ENCODE data around the gene KRTAP22-2. TPM values are rescaled to one million over a fixed set of nuclear protein-coding genes. Genes with fewer than 3 reads are reported as not detected.

KRTAP22-2 gene
- total and polyA plus RNA-seq, 2 donors (not counting 1 experiment from before 2014, with no cell fraction given): not detected

GRCh38 chr21:30634906-30635305 is 44.7 kb upstream of the KRTAP22-2 start, which contains the start of gene KRTAP20-2:
Gene KRTAP20-2, plus strand, starts transcription at chr21:30635206. Its CDS starts 58 bp downstream, at chr21:30635264.
- POLR2A ChIA-PET: no interaction called here
- H4K20me1 ChIP-seq (ENCODE audit: control insufficient read depth, insufficient read depth, low read length, poor library complexity, severe bottlenecking): no peaks in the 10 kb centered on the region
- H3K9ac ChIP-seq (ENCODE audit: low read length): no peak within 1 kb of the TSS
- Mint-ChIP-seq H3K4me1 (no peaks in the 10 kb centered on the region), H3K4me3 (no peak within 1 kb of the TSS), H3K27ac (no peak within 1 kb of the TSS), H3K9me3 (ENCODE audit: insufficient read depth) (peaks cover 9% of the 10 kb centered on the region), H3K27me3 (no peaks in the 10 kb centered on the region)
- no peak within 1 kb of the TSS for H3K27ac ChIP-seq (ENCODE audit: low read length in 2 of 2)
- no peak within 1 kb of the TSS for H2AFZ ChIP-seq (ENCODE audit: insufficient read depth, low read depth, low read length, poor library complexity, severe bottlenecking)
- H3K27me3 ChIP-seq (replicated peaks in 1 of 4; ENCODE audit: control extremely low read depth in 1 of 4, control insufficient read depth in 3 of 4, insufficient read depth in 4 of 4, low read length in 3 of 4): no peaks in the 10 kb centered on the region
- H3K4me3 ChIP-seq (ENCODE audit: control extremely low read depth in 1 of 5, extremely low read depth in 1 of 5, insufficient read depth in 1 of 5, low read depth in 2 of 5, low read length in 4 of 5): no peak within 1 kb of the TSS
- H3K4me1 ChIP-seq (ENCODE audit: control insufficient read depth in 2 of 2, insufficient read depth in 2 of 2, low read length in 2 of 2): no peaks in the 10 kb centered on the region
- H3K79me2 ChIP-seq (ENCODE audit: control insufficient read depth, insufficient read depth, low read length): no peaks in the 10 kb centered on the region
- CTCF ChIA-PET: no interaction called here
- TF ChIP-seq, protein P1, sequence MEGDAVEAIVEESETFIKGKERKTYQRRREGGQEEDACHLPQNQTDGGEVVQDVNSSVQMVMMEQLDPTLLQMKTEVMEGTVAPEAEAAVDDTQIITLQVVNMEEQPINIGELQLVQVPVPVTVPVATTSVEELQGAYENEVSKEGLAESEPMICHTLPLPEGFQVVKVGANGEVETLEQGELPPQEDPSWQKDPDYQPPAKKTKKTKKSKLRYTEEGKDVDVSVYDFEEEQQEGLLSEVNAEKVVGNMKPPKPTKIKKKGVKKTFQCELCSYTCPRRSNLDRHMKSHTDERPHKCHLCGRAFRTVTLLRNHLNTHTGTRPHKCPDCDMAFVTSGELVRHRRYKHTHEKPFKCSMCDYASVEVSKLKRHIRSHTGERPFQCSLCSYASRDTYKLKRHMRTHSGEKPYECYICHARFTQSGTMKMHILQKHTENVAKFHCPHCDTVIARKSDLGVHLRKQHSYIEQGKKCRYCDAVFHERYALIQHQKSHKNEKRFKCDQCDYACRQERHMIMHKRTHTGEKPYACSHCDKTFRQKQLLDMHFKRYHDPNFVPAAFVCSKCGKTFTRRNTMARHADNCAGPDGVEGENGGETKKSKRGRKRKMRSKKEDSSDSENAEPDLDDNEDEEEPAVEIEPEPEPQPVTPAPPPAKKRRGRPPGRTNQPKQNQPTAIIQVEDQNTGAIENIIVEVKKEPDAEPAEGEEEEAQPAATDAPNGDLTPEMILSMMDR (IDR thresholded peaks at IDR 0.05): no peak
- TF ChIP-seq EZH2 (IDR thresholded peaks at IDR 0.05; ENCODE audit: borderline replicate concordance, insufficient read depth, low read depth, low read length, poor library complexity, severe bottlenecking): no peak
- ATAC-seq (ENCODE audit: low read depth): no peak
- peaks cover 0 to 2% (median 0%) of the 10 kb centered on the region in 3 donors for H3K9me3 ChIP-seq (ENCODE audit: control extremely low read depth in 1 of 3, control insufficient read depth in 2 of 3, insufficient read depth in 1 of 3, low read length in 2 of 3)
- H3K36me3 ChIP-seq (replicated peaks in 1 of 2; ENCODE audit: control extremely low read depth in 1 of 2, control insufficient read depth in 1 of 2, extremely low read depth in 1 of 2, insufficient read depth in 2 of 2, low read length in 1 of 2): no peaks in the 10 kb centered on the region
- no CpG with 5 or more reads among the region's 1 CpG for WGBS (ENCODE audit: insufficient coverage)
- intact Hi-C loops (cut with micrococcal nuclease): no loop called here
- DNase-seq: no peak
- no peak within 1 kb of the TSS for H3K4me2 ChIP-seq (replicated peaks; ENCODE audit: low read depth, low read length, poor library complexity, severe bottlenecking)

- no peaks in the 10 kb centered on the region for H3K4me1 Mint-ChIP-seq
- Histone ChIP-seq H3K9me3 (ENCODE audit: control extremely low read depth in 1 of 3, control insufficient read depth in 2 of 3, insufficient read depth in 1 of 3, low read length in 2 of 3) (peaks cover 0 to 6% (median 2%) of the 10 kb centered on the region in 3 donors), H3K36me3 (replicated peaks in 1 of 2; ENCODE audit: control extremely low read depth in 1 of 2, control insufficient read depth in 1 of 2, extremely low read depth in 1 of 2, insufficient read depth in 2 of 2, low read length in 1 of 2) (no peaks in the 10 kb centered on the region), H3K9ac (ENCODE audit: low read length) (no peak overlapping the region), H2AFZ (ENCODE audit: insufficient read depth, low read depth, low read length, poor library complexity, severe bottlenecking) (no peak overlapping the region), H3K4me1 (ENCODE audit: control insufficient read depth in 2 of 2, insufficient read depth in 2 of 2, low read length in 2 of 2) (no peaks in the 10 kb centered on the region), H3K27me3 (replicated peaks in 1 of 4; ENCODE audit: control extremely low read depth in 1 of 4, control insufficient read depth in 3 of 4, insufficient read depth in 4 of 4, low read length in 3 of 4) (no peaks in the 10 kb centered on the region), H3K4me3 (ENCODE audit: control extremely low read depth in 1 of 5, extremely low read depth in 1 of 5, insufficient read depth in 1 of 5, low read depth in 2 of 5, low read length in 4 of 5) (no peak overlapping the region), H3K4me2 (replicated peaks; ENCODE audit: low read depth, low read length, poor library complexity, severe bottlenecking) (no peak overlapping the region), H3K79me2 (ENCODE audit: control insufficient read depth, insufficient read depth, low read length) (no peaks in the 10 kb centered on the region), H4K20me1 (ENCODE audit: control insufficient read depth, insufficient read depth, low read length, poor library complexity, severe bottlenecking) (no peaks in the 10 kb centered on the region), H3K27ac (ENCODE audit: low read length in 2 of 2) (no peak overlapping the region)
- CTCF ChIA-PET: no interaction called here
- DNase-seq: no peak
- intact Hi-C loops (cut with micrococcal nuclease): no loop called here
- ATAC-seq (ENCODE audit: low read depth): no peak
- H3K27me3 Mint-ChIP-seq: no peaks in the 10 kb centered on the region
- no peak overlapping the region for H3K4me3 Mint-ChIP-seq
- peaks cover 7% of the 10 kb centered on the region for H3K9me3 Mint-ChIP-seq (ENCODE audit: insufficient read depth)
- POLR2A ChIA-PET: no interaction called here
- no peak for TF ChIP-seq EZH2 (IDR thresholded peaks at IDR 0.05; ENCODE audit: borderline replicate concordance, insufficient read depth, low read depth, low read length, poor library complexity, severe bottlenecking)
- TF ChIP-seq, protein P1 (IDR thresholded peaks at IDR 0.05): no peak
- 67% methylated on average over 1 of the region's 1 CpG for WGBS (ENCODE audit: insufficient coverage)
- no peak overlapping the region for H3K27ac Mint-ChIP-seq
Measured at GRCh38 chr21:30629200-30629599, 39.0 kb upstream of the KRTAP22-2 start.

Data from B cell (primary cell).